ENCODE measurements around the gene SIGLEC1.

Gene SIGLEC1

DNA sequence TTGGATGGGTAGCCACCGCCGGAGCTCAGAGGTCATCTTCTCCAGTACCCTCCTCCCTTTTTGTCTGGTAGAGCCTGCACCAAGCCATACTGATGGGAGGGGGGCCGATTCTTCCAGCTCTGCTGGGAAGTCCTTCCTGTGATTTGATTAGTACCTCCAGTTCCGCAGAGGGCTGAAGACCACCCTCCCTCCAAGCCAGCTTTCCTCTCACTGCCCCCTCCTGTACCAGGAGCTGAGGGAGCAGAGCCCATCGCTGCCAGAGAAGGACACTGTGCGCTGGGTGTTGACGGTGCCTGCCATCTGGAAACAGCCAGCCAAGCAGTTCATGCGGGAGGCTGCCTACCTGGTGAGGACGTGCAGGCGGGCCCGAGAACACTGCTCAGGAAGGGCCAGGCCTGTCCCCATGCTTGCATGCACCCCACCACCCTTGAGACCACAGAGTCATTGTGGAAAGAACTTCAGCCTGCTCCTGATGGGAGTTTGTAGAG lies 33.3 kb upstream of the SIGLEC1 start:
- no peaks in the 10 kb centered on the region for H3K9me2 ChIP-seq (replicated peaks; ENCODE audit: control insufficient read depth, low read length)
- no peak overlapping the region; the same call in 1 of the 2 replicates for H3K4me2 ChIP-seq (ENCODE audit: low read length)
- no peaks in the 10 kb centered on the region for H3K9me3 ChIP-seq (ENCODE audit: control insufficient read depth, insufficient read depth, low read length)
- no peak overlapping the region for H3K27ac ChIP-seq (ENCODE audit: low read depth, low read length)
- H3K4me3 ChIP-seq (ENCODE audit: low read length), result no peak overlapping the region
- H4K20me1 ChIP-seq (ENCODE audit: control insufficient read depth, insufficient read depth, low read depth, low read length), result no peaks in the 10 kb centered on the region
- no peaks in the 10 kb centered on the region; the same call in 1 of the 2 replicates for H3F3A ChIP-seq (ENCODE audit: control insufficient read depth, insufficient read depth)
- no peaks in the 10 kb centered on the region for H3K4me1 ChIP-seq (ENCODE audit: control insufficient read depth, low read length)
- no peak for TF ChIP-seq EZH2phosphoT487 (IDR thresholded peaks at IDR 0.05; ENCODE audit: borderline replicate concordance, low read length)
- TF ChIP-seq, protein P1, sequence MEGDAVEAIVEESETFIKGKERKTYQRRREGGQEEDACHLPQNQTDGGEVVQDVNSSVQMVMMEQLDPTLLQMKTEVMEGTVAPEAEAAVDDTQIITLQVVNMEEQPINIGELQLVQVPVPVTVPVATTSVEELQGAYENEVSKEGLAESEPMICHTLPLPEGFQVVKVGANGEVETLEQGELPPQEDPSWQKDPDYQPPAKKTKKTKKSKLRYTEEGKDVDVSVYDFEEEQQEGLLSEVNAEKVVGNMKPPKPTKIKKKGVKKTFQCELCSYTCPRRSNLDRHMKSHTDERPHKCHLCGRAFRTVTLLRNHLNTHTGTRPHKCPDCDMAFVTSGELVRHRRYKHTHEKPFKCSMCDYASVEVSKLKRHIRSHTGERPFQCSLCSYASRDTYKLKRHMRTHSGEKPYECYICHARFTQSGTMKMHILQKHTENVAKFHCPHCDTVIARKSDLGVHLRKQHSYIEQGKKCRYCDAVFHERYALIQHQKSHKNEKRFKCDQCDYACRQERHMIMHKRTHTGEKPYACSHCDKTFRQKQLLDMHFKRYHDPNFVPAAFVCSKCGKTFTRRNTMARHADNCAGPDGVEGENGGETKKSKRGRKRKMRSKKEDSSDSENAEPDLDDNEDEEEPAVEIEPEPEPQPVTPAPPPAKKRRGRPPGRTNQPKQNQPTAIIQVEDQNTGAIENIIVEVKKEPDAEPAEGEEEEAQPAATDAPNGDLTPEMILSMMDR (IDR thresholded peaks at IDR 0.05; ENCODE audit: low read depth, low read length, poor library complexity, severe bottlenecking), result no peak
- H3K79me2 ChIP-seq (ENCODE audit: control insufficient read depth, low read length), result no peaks in the 10 kb centered on the region
- peaks cover under 1% of the 10 kb centered on the region; the same call in 1 of the 2 replicates for H3K36me3 ChIP-seq (ENCODE audit: control insufficient read depth, low read length)
- H3K27me3 ChIP-seq (ENCODE audit: control insufficient read depth, low read length), result peaks cover 7% of the 10 kb centered on the region; the same call in 1 of the 2 replicates

DNA sequence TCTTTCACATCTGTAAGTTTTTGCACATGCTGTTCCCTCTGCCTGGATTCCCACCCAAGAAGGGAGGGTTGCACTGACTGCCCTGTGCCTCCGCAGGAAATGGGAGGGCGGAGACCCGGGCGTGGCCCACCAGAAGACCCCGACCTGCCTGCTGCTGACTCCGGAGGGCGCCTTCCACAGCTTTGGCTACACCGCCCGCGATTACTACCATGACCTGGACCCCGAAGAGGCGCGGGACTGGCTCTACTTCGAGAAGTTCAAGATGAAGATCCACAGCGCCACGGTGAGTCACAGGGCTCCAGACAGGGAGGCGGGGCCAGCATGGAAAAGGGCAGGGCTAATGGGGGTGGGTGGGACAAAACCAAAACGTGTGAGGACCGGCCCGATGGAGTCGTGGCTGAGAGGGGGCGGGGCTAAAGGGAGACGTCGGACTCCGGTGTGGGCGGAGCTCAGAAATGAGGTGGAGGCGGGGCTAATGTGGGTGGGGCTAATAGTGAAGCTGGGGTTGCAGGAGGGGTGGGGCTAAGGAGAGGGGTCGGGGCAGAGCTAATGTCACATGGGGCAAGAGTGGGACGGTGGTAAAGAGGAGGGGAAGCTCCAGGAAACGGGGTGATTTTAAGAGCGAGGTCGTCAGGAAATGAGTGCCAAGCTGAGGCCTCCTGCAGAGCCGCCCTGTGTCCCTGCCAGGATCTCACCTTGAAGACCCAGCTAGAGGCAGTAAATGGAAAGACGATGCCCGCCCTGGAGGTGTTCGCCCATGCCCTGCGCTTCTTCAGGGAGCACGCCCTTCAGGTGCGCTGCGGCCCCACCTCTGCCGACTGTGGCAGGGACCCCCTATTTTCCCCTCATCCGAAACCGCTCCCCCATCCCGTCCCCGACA lies 32.6 kb upstream of the SIGLEC1 start:
- H3K9me2 ChIP-seq (replicated peaks; ENCODE audit: control insufficient read depth, low read length), result no peaks in the 10 kb centered on the region
- no peaks in the 10 kb centered on the region; the same call in 1 of the 2 replicates for H3F3A ChIP-seq (ENCODE audit: control insufficient read depth, insufficient read depth)
- no peaks in the 10 kb centered on the region for H3K79me2 ChIP-seq (ENCODE audit: control insufficient read depth, low read length)
- no peaks in the 10 kb centered on the region for H3K36me3 ChIP-seq (ENCODE audit: control insufficient read depth, low read length)
- H3K4me1 ChIP-seq (ENCODE audit: control insufficient read depth, low read length), result no peaks in the 10 kb centered on the region
- TF ChIP-seq, protein P1 (IDR thresholded peaks at IDR 0.05; ENCODE audit: low read depth, low read length, poor library complexity, severe bottlenecking), result no peak
- TF ChIP-seq EZH2phosphoT487 (IDR thresholded peaks at IDR 0.05; ENCODE audit: borderline replicate concordance, low read length), result no peak
- peaks cover 7% of the 10 kb centered on the region; the same call in 1 of the 2 replicates for H3K27me3 ChIP-seq (ENCODE audit: control insufficient read depth, low read length)
- no peaks in the 10 kb centered on the region for H4K20me1 ChIP-seq (ENCODE audit: control insufficient read depth, insufficient read depth, low read depth, low read length)
- H3K4me3 ChIP-seq (ENCODE audit: low read length), result no peak overlapping the region
- H3K4me2 ChIP-seq (ENCODE audit: low read length), result peak overlapping the region; percentile 15; the same call in 1 of the 2 replicates
- H3K9me3 ChIP-seq (ENCODE audit: control insufficient read depth, insufficient read depth, low read length), result no peaks in the 10 kb centered on the region
- no peak overlapping the region for H3K27ac ChIP-seq (ENCODE audit: low read depth, low read length)

DNA sequence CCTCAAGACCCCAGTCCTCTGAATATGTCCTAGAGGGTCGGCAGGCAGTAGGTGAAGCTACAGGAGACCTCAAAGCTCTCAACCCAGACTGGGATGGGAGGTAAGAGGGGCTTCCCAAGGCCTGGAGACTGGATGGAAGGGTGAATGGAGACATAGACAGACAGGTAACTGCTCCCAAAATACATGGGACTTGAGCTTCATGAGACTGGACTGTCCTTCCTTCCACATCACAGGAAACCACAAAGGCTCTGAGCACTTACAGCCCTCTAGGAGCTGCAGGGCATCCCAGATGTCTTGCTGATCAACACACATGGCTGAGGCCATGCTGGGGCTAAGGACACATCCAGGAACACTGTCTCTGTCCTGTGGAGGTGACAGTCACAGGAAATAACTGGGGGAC lies 31.6 kb upstream of the SIGLEC1 start:
- H4K20me1 ChIP-seq (ENCODE audit: control insufficient read depth, insufficient read depth, low read depth, low read length), result no peaks in the 10 kb centered on the region

More for the DNA sequence above, 31.6 kb upstream of the SIGLEC1 start:
- peaks cover 7% of the 10 kb centered on the region; the same call in 1 of the 2 replicates for H3K27me3 ChIP-seq (ENCODE audit: control insufficient read depth, low read length)
- H3F3A ChIP-seq (ENCODE audit: control insufficient read depth, insufficient read depth), result no peaks in the 10 kb centered on the region; the same call in 1 of the 2 replicates
- H3K4me3 ChIP-seq (ENCODE audit: low read length), result no peak overlapping the region
- no peaks in the 10 kb centered on the region for H3K9me2 ChIP-seq (replicated peaks; ENCODE audit: control insufficient read depth, low read length)
- no peaks in the 10 kb centered on the region for H3K36me3 ChIP-seq (ENCODE audit: control insufficient read depth, low read length)
- no peak overlapping the region for H3K27ac ChIP-seq (ENCODE audit: low read depth, low read length)
- H3K4me2 ChIP-seq (ENCODE audit: low read length), result no peak overlapping the region
- no peaks in the 10 kb centered on the region for H3K79me2 ChIP-seq (ENCODE audit: control insufficient read depth, low read length)
- H3K9me3 ChIP-seq (ENCODE audit: control insufficient read depth, insufficient read depth, low read length), result no peaks in the 10 kb centered on the region
- no peaks in the 10 kb centered on the region for H3K4me1 ChIP-seq (ENCODE audit: control insufficient read depth, low read length)
- TF ChIP-seq, protein P1 (IDR thresholded peaks at IDR 0.05; ENCODE audit: low read depth, low read length, poor library complexity, severe bottlenecking), result no peak
- TF ChIP-seq EZH2phosphoT487 (IDR thresholded peaks at IDR 0.05; ENCODE audit: borderline replicate concordance, low read length), result no peak
